ENCODE results near the gene RAB26. TPM values are rescaled to one million over a fixed set of nuclear protein-coding genes. Genes with fewer than 3 reads are reported as not detected.

The RAB26 gene
- polyA plus RNA-seq, 1 donor = 19.1 TPM

DNA sequence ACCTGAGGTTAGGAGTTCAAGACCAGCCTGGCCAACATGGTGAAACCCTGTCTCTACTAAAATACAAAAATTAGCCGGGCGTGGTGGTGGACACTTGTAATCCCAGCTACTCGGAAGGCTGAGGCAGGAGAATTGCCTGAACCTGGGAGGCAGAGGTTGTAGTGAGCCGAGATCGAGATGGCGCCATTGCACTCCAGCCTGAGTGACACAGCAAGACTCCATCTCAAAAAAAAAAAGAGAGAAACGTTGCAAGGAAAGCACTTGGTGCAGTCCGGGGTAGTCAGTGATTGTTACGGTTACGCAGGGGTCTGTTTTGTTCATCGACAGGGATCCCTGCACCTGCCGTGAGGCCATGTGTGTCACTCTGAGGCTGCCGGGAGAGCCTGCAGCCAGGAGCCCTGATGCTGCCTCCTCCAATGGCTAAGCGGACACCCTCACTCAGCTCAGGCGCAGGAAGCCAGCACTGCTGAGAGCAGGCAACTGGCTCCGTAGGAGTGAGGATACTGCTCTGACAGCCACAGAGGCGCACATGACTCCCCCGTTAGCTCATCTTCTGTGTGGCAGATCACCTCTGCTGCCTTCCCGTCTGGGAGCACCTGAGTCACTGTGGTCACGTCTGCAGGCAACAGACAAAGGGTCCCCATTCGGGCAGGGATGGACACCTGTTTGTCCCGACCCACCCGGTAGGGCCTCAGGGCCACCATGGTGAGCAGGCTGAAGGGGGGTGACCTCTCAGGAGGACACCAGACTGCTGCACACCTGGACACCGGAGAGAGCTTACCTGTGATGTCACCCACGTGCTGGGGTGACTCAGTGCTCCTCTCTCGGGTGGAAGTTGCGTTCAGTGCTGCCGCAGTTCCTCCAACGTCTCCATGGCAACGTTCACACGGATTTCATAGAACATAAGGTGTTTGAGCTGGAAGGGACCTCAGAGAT, 5.2 kb upstream of the RAB26 start:
- H3K27ac ChIP-seq (ENCODE audit: low read length) = no peak overlapping the region
- H3K9me3 ChIP-seq (ENCODE audit: control insufficient read depth, low read depth, low read length) = no peaks in the 10 kb centered on the region
- no peak overlapping the region for H3K4me3 ChIP-seq (ENCODE audit: low read length)
- WGBS (ENCODE audit: insufficient coverage, low lambda C conversion rate) = 100% methylated on average over 3 of the region's 31 CpGs
- DNase-seq = no peak
- peaks cover 8% of the 10 kb centered on the region for H3K4me1 ChIP-seq (ENCODE audit: control insufficient read depth, insufficient read depth, low read length)
- H3K36me3 ChIP-seq (ENCODE audit: control insufficient read depth, insufficient read depth, low read length) = no peaks in the 10 kb centered on the region
- H3K27me3 ChIP-seq (ENCODE audit: control insufficient read depth, insufficient read depth, low read length) = no peaks in the 10 kb centered on the region

DNA sequence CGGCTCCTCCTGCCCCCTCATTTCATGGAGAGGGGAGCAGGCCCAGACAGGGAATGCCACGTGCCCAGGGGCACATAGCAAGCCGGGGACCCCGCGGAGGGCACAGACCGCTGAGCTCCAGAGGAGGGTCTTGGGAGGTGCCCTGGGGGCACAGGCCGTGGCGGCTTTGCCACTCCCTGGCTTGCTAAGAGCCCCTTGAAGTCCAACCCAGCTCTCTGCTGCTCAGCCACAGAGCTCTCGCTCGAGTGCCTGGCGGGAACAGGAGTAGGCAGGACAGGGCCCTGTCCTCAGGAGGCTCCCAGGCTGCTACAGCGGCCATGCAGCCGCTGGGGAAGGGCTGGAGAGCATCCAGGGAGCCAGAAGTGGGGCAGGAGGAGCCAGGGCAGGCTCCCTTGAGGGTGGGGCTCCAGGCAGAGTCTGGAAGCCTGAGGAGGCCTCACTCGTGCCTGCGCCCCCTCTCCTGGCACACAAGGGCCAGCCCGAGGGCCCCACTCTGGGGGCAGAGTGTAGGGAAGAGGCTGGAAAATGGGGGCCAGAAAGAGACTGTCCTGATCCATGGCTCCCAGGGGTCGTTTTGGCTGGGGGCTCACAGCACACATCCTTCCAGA, 4.4 kb upstream of the RAB26 start:
- Histone ChIP-seq H3K9me3 (ENCODE audit: control insufficient read depth, low read depth, low read length) (no peaks in the 10 kb centered on the region), H3K27me3 (ENCODE audit: control insufficient read depth, insufficient read depth, low read length) (no peaks in the 10 kb centered on the region), H3K4me3 (ENCODE audit: low read length) (no peak overlapping the region), H3K4me1 (ENCODE audit: control insufficient read depth, insufficient read depth, low read length) (peaks cover 10% of the 10 kb centered on the region), H3K36me3 (ENCODE audit: control insufficient read depth, insufficient read depth, low read length) (no peaks in the 10 kb centered on the region), H3K27ac (ENCODE audit: low read length) (no peak overlapping the region)
- WGBS (ENCODE audit: insufficient coverage, low lambda C conversion rate) = no CpG with 5 or more reads among the region's 17 CpGs
- no peak for DNase-seq

DNA sequence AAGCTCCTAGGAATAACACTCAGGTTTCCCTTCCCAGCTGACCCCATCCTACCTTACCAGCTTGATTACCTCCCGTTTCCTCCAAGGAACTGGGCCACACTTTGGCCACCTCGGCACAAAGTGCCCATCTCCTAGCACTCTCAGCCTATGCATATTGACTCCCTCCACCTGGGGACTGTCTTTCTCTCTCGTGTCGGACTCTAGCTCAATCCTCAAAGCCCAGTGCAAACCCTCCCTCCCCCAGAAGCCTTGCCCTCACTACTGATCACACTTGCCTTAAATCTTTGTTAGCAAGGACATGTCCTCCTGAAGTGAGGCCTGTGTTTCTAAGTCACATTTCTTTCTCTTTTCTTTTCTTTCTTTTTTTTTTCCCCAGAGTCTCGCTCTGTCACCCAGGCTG, 2.6 kb upstream of the RAB26 start:
- H3K4me3 ChIP-seq (ENCODE audit: low read length) = no peak overlapping the region
- WGBS (ENCODE audit: insufficient coverage, low lambda C conversion rate) = 77% methylated on average over 3 of the region's 5 CpGs
- peaks cover 22% of the 10 kb centered on the region for H3K4me1 ChIP-seq (ENCODE audit: control insufficient read depth, insufficient read depth, low read length)
- H3K27ac ChIP-seq (ENCODE audit: low read length) = no peak overlapping the region
- no peak for DNase-seq
- no peaks in the 10 kb centered on the region for H3K36me3 ChIP-seq (ENCODE audit: control insufficient read depth, insufficient read depth, low read length)
- H3K9me3 ChIP-seq (ENCODE audit: control insufficient read depth, low read depth, low read length) = no peaks in the 10 kb centered on the region
- no peaks in the 10 kb centered on the region for H3K27me3 ChIP-seq (ENCODE audit: control insufficient read depth, insufficient read depth, low read length)

DNA sequence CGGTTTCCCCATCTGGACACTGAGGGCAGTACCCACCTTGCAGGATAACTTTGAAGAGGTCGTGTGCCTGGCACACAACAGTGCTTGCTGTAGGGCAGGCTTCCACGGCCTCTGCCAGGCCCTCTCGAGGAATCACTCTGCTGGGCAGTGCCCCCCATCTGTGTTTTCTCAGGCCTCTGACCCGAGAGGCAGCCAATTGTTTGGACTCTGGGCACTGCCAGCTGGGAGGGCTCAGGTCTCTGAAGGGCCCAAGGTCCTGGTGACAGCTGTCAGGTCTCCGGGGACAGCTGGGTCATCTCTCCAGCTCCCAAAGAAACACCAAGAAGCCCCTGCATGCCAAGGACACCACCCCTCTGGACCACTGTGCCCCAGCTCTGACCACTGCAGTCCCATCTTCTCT, 1.0 kb upstream of the RAB26 start:
- no CpG with 5 or more reads among the region's 6 CpGs for WGBS (ENCODE audit: insufficient coverage, low lambda C conversion rate)
- no peak for DNase-seq
- H3K27me3 ChIP-seq (ENCODE audit: control insufficient read depth, insufficient read depth, low read length) = no peaks in the 10 kb centered on the region
- H3K4me3 ChIP-seq (ENCODE audit: low read length) = no peak overlapping the region
- peaks cover 38% of the 10 kb centered on the region for H3K4me1 ChIP-seq (ENCODE audit: control insufficient read depth, insufficient read depth, low read length)
- H3K27ac ChIP-seq (ENCODE audit: low read length) = peak overlapping the region; percentile 64
- peaks cover 10% of the 10 kb centered on the region for H3K36me3 ChIP-seq (ENCODE audit: control insufficient read depth, insufficient read depth, low read length)
- H3K9me3 ChIP-seq (ENCODE audit: control insufficient read depth, low read depth, low read length) = no peaks in the 10 kb centered on the region

DNA sequence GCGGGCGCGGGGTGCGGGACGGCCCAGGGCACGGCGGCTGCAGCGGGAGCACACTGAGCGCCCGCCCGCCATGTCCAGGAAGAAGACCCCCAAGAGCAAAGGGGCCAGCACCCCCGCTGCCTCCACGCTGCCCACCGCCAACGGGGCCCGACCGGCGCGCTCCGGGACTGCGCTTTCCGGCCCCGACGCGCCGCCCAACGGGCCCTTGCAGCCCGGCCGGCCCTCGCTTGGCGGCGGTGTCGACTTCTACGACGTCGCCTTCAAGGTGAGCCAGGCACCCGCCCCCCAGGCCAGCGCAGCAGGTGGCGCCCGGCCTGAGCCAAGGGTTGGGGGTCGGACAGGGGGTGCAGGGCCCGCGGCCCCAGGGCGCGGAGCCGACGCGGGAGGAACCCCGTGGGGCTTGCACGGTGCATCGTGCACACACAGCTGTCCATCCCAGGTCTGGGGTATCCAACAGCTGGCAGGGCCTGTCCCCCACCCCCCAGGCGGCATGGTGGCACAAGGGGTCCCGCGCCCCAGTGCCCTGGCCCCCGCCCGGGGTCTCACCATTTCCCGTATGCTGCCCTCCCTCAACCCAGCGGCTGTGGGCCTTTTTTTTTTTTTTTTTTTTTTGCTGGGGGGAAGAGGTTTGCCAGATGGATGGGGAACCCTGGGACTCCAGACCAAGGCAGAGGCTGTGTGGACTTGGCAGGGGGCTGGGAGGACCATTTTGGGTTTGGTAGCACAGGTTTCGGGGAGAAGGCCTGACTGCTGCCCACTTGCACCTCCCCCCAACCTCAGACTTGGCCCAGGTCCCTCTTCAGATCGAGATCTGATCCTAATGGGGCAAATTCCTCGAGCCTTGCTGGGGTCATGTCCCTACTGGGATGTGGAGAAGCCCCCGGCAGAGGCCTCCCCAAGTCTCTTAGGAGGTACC, 547 bp downstream of the RAB26 start:
- Histone ChIP-seq H3K4me1 (ENCODE audit: control insufficient read depth, insufficient read depth, low read length) (peaks cover 50% of the 10 kb centered on the region), H3K27ac (ENCODE audit: low read length) (no peak overlapping the region), H3K4me3 (ENCODE audit: low read length) (peak overlapping the region; percentile 28), H3K9me3 (ENCODE audit: control insufficient read depth, low read depth, low read length) (no peaks in the 10 kb centered on the region), H3K27me3 (ENCODE audit: control insufficient read depth, insufficient read depth, low read length) (no peaks in the 10 kb centered on the region), H3K36me3 (ENCODE audit: control insufficient read depth, insufficient read depth, low read length) (peaks cover 14% of the 10 kb centered on the region)
- no CpG with 5 or more reads among the region's 62 CpGs for WGBS (ENCODE audit: insufficient coverage, low lambda C conversion rate)
- DNase-seq = peak in 1 of 2 donors; percentile 43

DNA sequence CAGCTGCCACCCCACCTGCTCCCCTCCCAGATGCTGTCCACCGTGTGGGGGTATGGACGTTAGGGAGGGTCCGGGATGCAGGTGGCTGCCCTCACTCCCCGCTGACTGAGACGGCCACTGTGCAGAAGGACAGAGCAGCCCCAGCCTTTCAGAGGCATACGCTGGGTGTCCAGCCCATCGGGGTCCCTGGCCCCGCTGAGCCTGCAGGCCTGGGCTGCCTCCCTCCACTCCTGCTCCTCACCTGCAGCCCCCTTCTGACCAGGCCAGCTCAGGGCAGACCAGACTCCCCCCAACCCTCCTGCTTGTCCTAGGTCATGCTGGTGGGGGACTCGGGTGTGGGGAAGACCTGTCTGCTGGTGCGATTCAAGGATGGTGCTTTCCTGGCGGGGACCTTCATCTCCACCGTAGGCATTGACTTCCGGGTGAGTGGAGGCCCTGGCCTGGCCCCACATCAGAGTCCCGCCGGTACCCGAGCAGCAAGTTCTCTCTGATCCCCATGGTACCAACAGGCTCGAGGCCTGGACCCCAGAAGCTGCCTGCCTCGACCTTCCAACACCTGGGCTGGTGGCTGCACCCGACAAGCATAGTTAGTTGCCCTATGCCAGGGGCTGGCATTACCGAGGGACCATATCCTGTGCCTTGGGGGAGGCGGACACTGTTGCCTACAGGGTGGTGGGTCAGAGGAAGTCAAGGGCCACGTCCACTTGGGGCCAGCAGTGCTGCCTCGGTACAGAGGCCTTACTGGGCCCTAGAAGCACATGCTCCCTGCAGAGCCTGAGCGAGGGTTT, 1.4 kb downstream of the RAB26 start:
- H3K27ac ChIP-seq (ENCODE audit: low read length) = no peak overlapping the region
- WGBS (ENCODE audit: insufficient coverage, low lambda C conversion rate) = no CpG with 5 or more reads among the region's 24 CpGs
- no peaks in the 10 kb centered on the region for H3K27me3 ChIP-seq (ENCODE audit: control insufficient read depth, insufficient read depth, low read length)
- peaks cover 53% of the 10 kb centered on the region for H3K4me1 ChIP-seq (ENCODE audit: control insufficient read depth, insufficient read depth, low read length)
- H3K4me3 ChIP-seq (ENCODE audit: low read length) = peak overlapping the region; percentile 28
- peaks cover 14% of the 10 kb centered on the region for H3K36me3 ChIP-seq (ENCODE audit: control insufficient read depth, insufficient read depth, low read length)
- no peaks in the 10 kb centered on the region for H3K9me3 ChIP-seq (ENCODE audit: control insufficient read depth, low read depth, low read length)
- DNase-seq = no peak

DNA sequence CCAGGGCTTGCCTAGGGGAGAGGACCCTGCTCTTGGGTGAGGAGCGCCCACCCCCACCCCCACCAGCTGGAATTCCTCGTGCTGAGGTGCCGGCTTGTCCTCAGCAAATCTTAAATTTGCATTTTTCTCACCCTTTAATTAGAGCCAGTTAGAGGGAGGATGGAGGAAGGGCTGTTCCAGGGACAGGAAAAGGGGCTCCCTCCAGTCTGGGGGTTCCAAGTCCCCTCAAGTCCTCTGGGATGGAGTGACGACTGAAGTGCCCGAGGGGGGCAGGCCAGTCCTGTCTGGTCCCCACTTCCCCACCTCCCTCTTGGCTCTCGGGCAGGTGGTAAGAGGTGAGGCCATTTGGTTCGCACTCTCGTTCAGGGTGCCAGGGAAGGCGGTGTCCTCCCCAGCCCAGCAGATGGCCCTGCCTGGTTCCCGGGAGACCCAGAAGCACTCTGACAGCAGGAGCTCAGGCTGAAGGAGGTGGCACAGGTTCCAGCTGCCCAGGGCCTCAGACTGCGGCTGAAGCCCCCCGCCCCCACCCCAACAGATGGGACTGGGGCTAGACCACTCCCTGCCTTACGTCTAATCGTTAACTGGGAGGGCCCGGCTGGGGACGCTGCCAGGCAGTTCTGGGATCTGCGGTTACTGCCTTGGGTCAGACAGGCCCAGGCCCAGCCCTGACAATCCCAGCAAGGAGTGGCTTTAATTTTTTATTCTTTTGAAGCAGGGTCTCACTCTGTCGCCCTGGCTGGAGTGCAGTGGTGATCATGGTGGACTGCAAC, 2.2 kb downstream of the RAB26 start:
- DNase-seq = peak in 1 of 2 donors; percentile 61
- no peaks in the 10 kb centered on the region for H3K27me3 ChIP-seq (ENCODE audit: control insufficient read depth, insufficient read depth, low read length)
- H3K4me1 ChIP-seq (ENCODE audit: control insufficient read depth, insufficient read depth, low read length) = peaks cover 53% of the 10 kb centered on the region
- H3K9me3 ChIP-seq (ENCODE audit: control insufficient read depth, low read depth, low read length) = no peaks in the 10 kb centered on the region
- no peak overlapping the region for H3K4me3 ChIP-seq (ENCODE audit: low read length)
- H3K27ac ChIP-seq (ENCODE audit: low read length) = no peak overlapping the region
- H3K36me3 ChIP-seq (ENCODE audit: control insufficient read depth, insufficient read depth, low read length) = peaks cover 14% of the 10 kb centered on the region
- no CpG with 5 or more reads among the region's 18 CpGs for WGBS (ENCODE audit: insufficient coverage, low lambda C conversion rate)

DNA sequence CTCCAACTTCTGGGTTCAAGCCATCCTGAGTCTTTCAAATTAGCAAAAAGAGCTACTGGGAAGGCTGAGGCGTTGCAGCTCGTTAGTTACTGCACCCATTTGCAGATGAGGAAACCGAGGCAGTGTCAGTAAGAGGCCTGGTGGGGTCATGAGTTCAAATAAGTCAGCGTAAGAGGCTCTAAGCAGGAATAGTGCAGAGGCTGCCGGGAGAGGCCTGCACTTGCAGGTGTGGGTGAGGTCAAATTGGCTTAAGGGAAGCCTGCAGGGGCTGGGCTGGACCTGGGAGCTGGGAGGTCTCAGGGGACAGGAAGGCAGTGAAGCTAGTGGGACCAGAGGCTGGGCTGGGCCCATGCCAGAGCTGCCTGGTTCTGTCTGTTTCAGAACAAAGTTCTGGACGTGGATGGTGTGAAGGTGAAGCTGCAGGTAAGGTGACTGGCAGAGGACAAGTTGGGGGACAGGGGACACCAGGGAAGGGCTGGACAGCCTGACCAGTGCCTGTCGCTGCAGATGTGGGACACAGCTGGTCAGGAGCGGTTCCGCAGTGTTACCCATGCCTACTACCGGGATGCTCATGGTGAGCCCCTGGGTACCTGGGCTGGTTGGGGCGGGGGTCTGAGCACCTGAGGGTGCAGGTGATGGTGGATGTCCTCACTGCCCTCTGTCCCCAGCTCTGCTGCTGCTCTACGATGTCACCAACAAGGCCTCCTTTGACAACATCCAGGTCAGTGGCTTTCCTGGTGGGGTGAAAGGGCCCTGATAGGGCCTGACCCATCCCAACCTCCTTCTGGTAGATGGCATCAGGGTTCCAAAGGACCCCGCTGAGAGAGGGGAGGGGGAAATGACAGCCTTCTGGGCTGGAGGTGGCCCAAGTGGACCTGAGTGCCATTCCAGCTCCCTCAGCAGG, 3.0 kb downstream of the RAB26 start:
- Histone ChIP-seq H3K9me3 (ENCODE audit: control insufficient read depth, low read depth, low read length) (no peaks in the 10 kb centered on the region), H3K4me3 (ENCODE audit: low read length) (no peak overlapping the region), H3K36me3 (ENCODE audit: control insufficient read depth, insufficient read depth, low read length) (peaks cover 14% of the 10 kb centered on the region), H3K27ac (ENCODE audit: low read length) (no peak overlapping the region), H3K27me3 (ENCODE audit: control insufficient read depth, insufficient read depth, low read length) (no peaks in the 10 kb centered on the region), H3K4me1 (ENCODE audit: control insufficient read depth, insufficient read depth, low read length) (peaks cover 53% of the 10 kb centered on the region)
- no peak for DNase-seq
- WGBS (ENCODE audit: insufficient coverage, low lambda C conversion rate) = 60% methylated on average over 2 of the region's 13 CpGs

Data from large intestine (tissue), 3 donors.